B cell (primary cell): ENCODE results near the gene NMT1. TPM values are rescaled to one million over a fixed set of nuclear protein-coding genes. Genes with fewer than 3 reads are reported as not detected.

ENCODE experiments used
- ATAC-seq: fragments of 200-7000 bp; cut with Tn5 transposase; one replicate; pipeline ENCODE4 v1.10.0; 2021; ENCODE audit warnings: low read depth, mild to moderate bottlenecking, moderate number of reproducible peaks, moderate library complexity
- CTCF ChIA-PET: fragments of 350-600 bp; sonication (Branson Sonifier 250); formaldehyde crosslinking; loops from one replicate; lab custom pipeline; 2021; ENCODE audit warnings: antibody characterized with exemption, inconsistent platforms; lab: Charles Lee
- POLR2A ChIA-PET: fragments of 350-600 bp; sonication (Branson Sonifier 250); formaldehyde crosslinking; loops from one replicate; lab custom pipeline; 2021; ENCODE audit warnings: antibody characterized with exemption; lab: Charles Lee
- DNase-seq: peaks from one replicate; pipeline ENCODE4 v3.0.0; 2013
- H2AFZ ChIP-seq: 2 replicates; pipeline ENCODE4 v1.6.1; 2012; ENCODE audit warnings: mild to moderate bottlenecking, low read depth, low read length; ENCODE audit not compliant: insufficient read depth, poor library complexity, severe bottlenecking
- H3K27ac ChIP-seq, 2 donors: 1 replicate in 1 of 2; 2 replicates in 1 of 2; pipeline ENCODE4 v1.5.1; 2012 to 2013; ENCODE audit warnings: low read length in 2 of 2, mild to moderate bottlenecking in 2 of 2, moderate library complexity in 1 of 2
- H3K27me3 ChIP-seq, 4 experiments: fragments of 200-600 bp in 1 of 4; sonication (generic) in 1 of 4; replicated peaks in 1 of 4; 1 replicate in 2 of 4; 2 replicates in 2 of 4; pipeline versions ENCODE4 v1.6.1 to v1.7.0; 2013 to 2016; ENCODE audit warnings: low read length in 3 of 4, mild to moderate bottlenecking in 2 of 4, mixed read lengths in 1 of 4, moderate library complexity in 1 of 4; ENCODE audit not compliant: insufficient read depth in 4 of 4, control insufficient read depth in 3 of 4; ENCODE audit errors: control extremely low read depth in 1 of 4
- H3K36me3 ChIP-seq, 2 experiments: replicated peaks in 1 of 2; 1 replicate in 1 of 2; 2 replicates in 1 of 2; pipeline versions ENCODE4 v1.6.1 to v1.7.1; 2013; ENCODE audit warnings: low read length in 1 of 2; ENCODE audit not compliant: insufficient read depth in 2 of 2, control insufficient read depth in 1 of 2; ENCODE audit errors: control extremely low read depth in 1 of 2, extremely low read depth in 1 of 2
- H3K4me1 ChIP-seq, 2 donors: fragments of 200-600 bp in 1 of 2; sonication (generic) in 1 of 2; 1 replicate in 1 of 2; 2 replicates in 1 of 2; pipeline versions ENCODE4 v1.5.1 to v1.6.1; 2013 to 2017; ENCODE audit warnings: low read length in 2 of 2; ENCODE audit not compliant: control insufficient read depth in 2 of 2, insufficient read depth in 2 of 2
- H3K4me2 ChIP-seq: replicated peaks from 2 replicates; pipeline ENCODE3; 2012; ENCODE audit warnings: mild to moderate bottlenecking, low read depth, low read length; ENCODE audit not compliant: poor library complexity, severe bottlenecking
- H3K4me3 ChIP-seq, 5 experiments: fragments of 200-600 bp in 1 of 5; sonication (generic) in 1 of 5; 1 replicate in 3 of 5; 2 replicates in 2 of 5; pipeline versions ENCODE4 v1.5.1 to v1.7.0; 2011 to 2016; ENCODE audit warnings: low read length in 4 of 5, mild to moderate bottlenecking in 4 of 5, low read depth in 2 of 5, control low read depth in 1 of 5, moderate library complexity in 1 of 5; ENCODE audit not compliant: insufficient read depth in 1 of 5; ENCODE audit errors: control extremely low read depth in 1 of 5, extremely low read depth in 1 of 5
- H3K79me2 ChIP-seq: fragments of 200-600 bp; sonication (generic); one replicate; pipeline ENCODE4 v1.6.0; 2016; ENCODE audit warnings: low read length; ENCODE audit not compliant: control insufficient read depth, insufficient read depth
- H3K9ac ChIP-seq: fragments of 200-600 bp; sonication (generic); 2 replicates; pipeline ENCODE4 v1.6.1; 2017; ENCODE audit warnings: mild to moderate bottlenecking, low read length, moderate library complexity
- H3K9me3 ChIP-seq, 3 donors: one replicate each; pipeline versions ENCODE4 v1.6.1 to v1.7.1; 2013; ENCODE audit warnings: low read length in 2 of 3; ENCODE audit not compliant: control insufficient read depth in 2 of 3, insufficient read depth in 1 of 3; ENCODE audit errors: control extremely low read depth in 1 of 3
- H4K20me1 ChIP-seq: 2 replicates; pipeline ENCODE4 v1.6.0; 2012; ENCODE audit warnings: mild to moderate bottlenecking, low read length; ENCODE audit not compliant: insufficient read depth, control insufficient read depth, poor library complexity, severe bottlenecking
- H3K27ac Mint-ChIP-seq: one replicate; pipeline ENCODE4 v1.8.0; 2021; ENCODE audit warnings: mixed read lengths
- H3K27me3 Mint-ChIP-seq: one replicate; pipeline ENCODE4 v1.8.0; 2021; ENCODE audit warnings: mixed read lengths
- H3K4me1 Mint-ChIP-seq: one replicate; pipeline ENCODE4 v1.8.0; 2021; ENCODE audit warnings: mixed read lengths
- H3K4me3 Mint-ChIP-seq: one replicate; pipeline ENCODE4 v1.8.0; 2021; ENCODE audit warnings: mixed read lengths
- H3K9me3 Mint-ChIP-seq: one replicate; pipeline ENCODE4 v1.8.0; 2022; ENCODE audit warnings: mixed read lengths; ENCODE audit not compliant: insufficient read depth
- CTCF ChIP-seq: fragments of 200-600 bp; IDR thresholded peaks from one replicate; pipeline ENCODE4 v1.8.0; 2022; ENCODE audit warnings: antibody characterized with exemption, mild to moderate bottlenecking
- EZH2 ChIP-seq: IDR thresholded peaks from 2 replicates; pipeline ENCODE4 v1.6.1; 2012; ENCODE audit warnings: borderline replicate concordance, low read depth, mild to moderate bottlenecking, moderate library complexity, low read length; ENCODE audit not compliant: insufficient read depth, poor library complexity, severe bottlenecking
- WGBS: methylation state at CpG from one replicate; pipeline ENCODE4 v1.1.5; 2013; ENCODE audit warnings: missing lambda C conversion rate; ENCODE audit not compliant: insufficient coverage; 5-methylcytosine and 5-hydroxymethylcytosine counted together
- intact Hi-C: fragments of 100-400 bp; cut with micrococcal nuclease; formaldehyde crosslinking; loops from one replicate; pipeline ENCODE4 v1.10.0; 2022
- polyA plus RNA-seq: library from polyadenylated mRNA; depleted of rRNA; stranded (reverse); fragments of >200 nt; gene quantifications from 2 replicates; pipeline ENCODE4 v1.2.3, GENCODE V29; 2012
- total RNA-seq, 2 donors: library from RNA; stranded (reverse); fragments of 120-200 nt in 1 of 2; gene quantifications; 1 replicate in 1 of 2; 2 replicates in 1 of 2; pipeline versions ENCODE4 v1.2.3 to v1.2.4, GENCODE V29; 2013 to 2022

NMT1 gene
- total and polyA plus RNA-seq, 2 donors (not counting 1 experiment from before 2014, with no cell fraction given) = 30.1 to 134 TPM

DNA sequence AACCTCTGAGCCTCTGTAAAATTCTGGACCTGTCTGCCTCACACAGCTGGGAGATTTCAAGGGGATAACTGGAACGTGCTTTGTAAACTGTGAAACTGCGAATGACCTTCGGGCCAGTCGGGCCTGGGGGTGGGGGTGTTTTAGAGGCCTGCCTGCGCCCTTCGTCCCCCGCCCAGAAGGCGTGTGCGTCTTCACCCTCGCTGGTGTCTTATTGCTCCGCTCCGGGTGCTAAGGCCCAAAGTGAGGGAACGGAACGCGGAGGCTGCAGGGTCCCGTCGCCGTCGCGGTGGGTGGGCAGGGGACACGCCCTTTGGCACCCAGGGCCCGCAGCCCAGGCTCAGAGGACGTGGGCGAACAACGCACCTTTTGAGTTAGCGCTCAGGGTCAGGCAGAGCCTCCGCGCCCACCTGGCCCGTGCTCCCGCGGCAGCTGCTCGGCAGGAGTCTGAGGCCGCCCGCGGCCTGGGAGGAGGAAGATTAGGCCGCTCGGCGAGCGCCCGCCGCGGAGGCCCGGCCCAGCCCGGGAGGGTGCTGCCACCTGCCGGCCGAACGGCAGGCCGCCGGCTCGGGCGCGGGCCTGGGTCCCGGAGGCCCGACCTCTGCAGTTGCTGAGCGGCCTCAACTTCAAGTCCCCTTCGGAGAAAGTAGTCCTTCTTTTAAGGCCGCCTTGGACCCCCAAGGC, 39.4 kb upstream of the NMT1 start:
- H4K20me1 ChIP-seq = no peaks in the 10 kb centered on the region
- no peaks in the 10 kb centered on the region for H3K79me2 ChIP-seq
- TF ChIP-seq EZH2 = peak; percentile 35
- TF ChIP-seq CTCF = peak; percentile 90
- ChIA-PET CTCF (interaction anchor here (0.7 to 8.5 kb wide), 19 partner anchors 9 to 250 kb away, joined by 3 to 95 read pairs (median 4); partner anchors contain the start of gene C1QL1), POLR2A (no interaction called here)
- peak overlapping the region in 4 of 5 experiments; percentile 28 to 53 (median 44) for H3K4me3 ChIP-seq
- no peak overlapping the region for H3K27ac ChIP-seq
- intact Hi-C loops = loop anchor here (1.0 to 5.0 kb wide), 3 partner anchors 49 to 247 kb away; no protein-coding TSS in a partner anchor
- peak overlapping the region; percentile 65 for H2AFZ ChIP-seq
- H3K9ac ChIP-seq = peak overlapping the region; percentile 65
- ATAC-seq (peak; percentile 84), DNase-seq (peak; percentile 82)
- H3K27me3 Mint-ChIP-seq = peaks cover 33% of the 10 kb centered on the region
- peaks cover 0 to 43% (median 34%) of the 10 kb centered on the region in 4 experiments for H3K27me3 ChIP-seq
- H3K27ac Mint-ChIP-seq = peak overlapping the region; percentile 60
- 4% methylated on average over 54 of the region's 57 CpGs for WGBS
- H3K9me3 ChIP-seq = peaks cover 0 to 16% (median 0%) of the 10 kb centered on the region in 3 donors
- peak overlapping the region; percentile 85 for H3K4me2 ChIP-seq
- peaks cover 27% of the 10 kb centered on the region for H3K4me1 Mint-ChIP-seq
- peaks cover 0 to 7% of the 10 kb centered on the region in 2 experiments for H3K36me3 ChIP-seq
- peaks cover 27 to 28% of the 10 kb centered on the region in 2 donors for H3K4me1 ChIP-seq
- peak overlapping the region; percentile 75 for H3K4me3 Mint-ChIP-seq
- no peaks in the 10 kb centered on the region for H3K9me3 Mint-ChIP-seq

- ATAC-seq (no peak), DNase-seq (no peak)
- H3K4me1 ChIP-seq = peaks cover 27 to 28% of the 10 kb centered on the region in 2 donors
- H4K20me1 ChIP-seq = no peaks in the 10 kb centered on the region
- POLR2A ChIA-PET = no interaction called here
- H3K79me2 ChIP-seq = no peaks in the 10 kb centered on the region
- peaks cover 31% of the 10 kb centered on the region for H3K27me3 Mint-ChIP-seq
- peaks cover 0 to 16% (median 0%) of the 10 kb centered on the region in 3 donors for H3K9me3 ChIP-seq
- peaks cover 0 to 43% (median 34%) of the 10 kb centered on the region in 4 experiments for H3K27me3 ChIP-seq
- TF ChIP-seq CTCF (peak; percentile 62), EZH2 (no peak)
- H3K27ac ChIP-seq = no peak overlapping the region
- H3K9me3 Mint-ChIP-seq = no peaks in the 10 kb centered on the region
- no peak overlapping the region for H3K9ac ChIP-seq
- peaks cover 0 to 8% of the 10 kb centered on the region in 2 experiments for H3K36me3 ChIP-seq
- peaks cover 27% of the 10 kb centered on the region for H3K4me1 Mint-ChIP-seq
- no peak overlapping the region for H3K27ac Mint-ChIP-seq
- 83% methylated on average over 4 of the region's 8 CpGs for WGBS
- no peak overlapping the region for H3K4me3 Mint-ChIP-seq
- peak overlapping the region; percentile 85 for H3K4me2 ChIP-seq
- intact Hi-C loops = loop anchor here (1.0 to 5.0 kb wide), 3 partner anchors 50 to 247 kb away; no protein-coding TSS in a partner anchor
- CTCF ChIA-PET = interaction anchor here (0.7 to 8.5 kb wide), 14 partner anchors 9 to 251 kb away, joined by 3 to 95 read pairs (median 4); no protein-coding TSS in a partner anchor
- H2AFZ ChIP-seq = peak overlapping the region; percentile 65
- H3K4me3 ChIP-seq = no peak overlapping the region
Observed at GRCh38 chr17:45022288-45022648, 38.8 kb upstream of the NMT1 start.
